Measurements from ENCODE around the gene NR2C2. TPM values are rescaled to one million over a fixed set of nuclear protein-coding genes. Genes with fewer than 3 reads are reported as not detected.

Gene NR2C2
- total and polyA plus RNA-seq, 9 donors = 11.4 to 56.7 (median 42.4) TPM

DNA sequence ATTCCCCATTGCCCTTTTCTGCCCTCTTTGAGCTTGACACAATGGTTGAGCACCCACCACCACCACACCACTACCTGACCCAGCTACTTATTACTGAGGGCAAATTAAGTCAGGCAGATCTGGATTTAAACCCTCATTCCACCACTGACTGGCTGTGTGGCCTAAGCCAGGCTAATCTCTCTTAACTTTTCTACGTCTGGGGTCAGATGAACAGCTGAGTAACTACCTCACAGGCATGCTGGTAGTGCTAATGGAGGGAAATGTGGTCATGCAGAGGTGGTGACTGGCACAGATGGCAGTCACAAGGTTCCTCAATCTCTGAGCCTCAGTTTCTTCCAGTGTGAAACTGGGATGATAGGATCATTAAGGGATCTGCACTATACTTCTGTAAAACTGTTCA, 122.1 kb downstream of the NR2C2 start:
- no peaks in the 10 kb centered on the region for H3K27me3 ChIP-seq
- 83 to 86% (median 83%) methylated on average over 1 of the region's 1 CpG for WGBS, 3 donors
- DNase-seq = no peak
- no peak overlapping the region for H3K27ac ChIP-seq
- no peaks in the 10 kb centered on the region for H3K36me3 ChIP-seq
- H3K4me3 ChIP-seq = no peak overlapping the region
- intact Hi-C loops (cut with DNase I) = no loop called here
- TF ChIP-seq POLR2A (IDR thresholded peaks at IDR 0.05) = no peak
- TF ChIP-seq, protein P1, sequence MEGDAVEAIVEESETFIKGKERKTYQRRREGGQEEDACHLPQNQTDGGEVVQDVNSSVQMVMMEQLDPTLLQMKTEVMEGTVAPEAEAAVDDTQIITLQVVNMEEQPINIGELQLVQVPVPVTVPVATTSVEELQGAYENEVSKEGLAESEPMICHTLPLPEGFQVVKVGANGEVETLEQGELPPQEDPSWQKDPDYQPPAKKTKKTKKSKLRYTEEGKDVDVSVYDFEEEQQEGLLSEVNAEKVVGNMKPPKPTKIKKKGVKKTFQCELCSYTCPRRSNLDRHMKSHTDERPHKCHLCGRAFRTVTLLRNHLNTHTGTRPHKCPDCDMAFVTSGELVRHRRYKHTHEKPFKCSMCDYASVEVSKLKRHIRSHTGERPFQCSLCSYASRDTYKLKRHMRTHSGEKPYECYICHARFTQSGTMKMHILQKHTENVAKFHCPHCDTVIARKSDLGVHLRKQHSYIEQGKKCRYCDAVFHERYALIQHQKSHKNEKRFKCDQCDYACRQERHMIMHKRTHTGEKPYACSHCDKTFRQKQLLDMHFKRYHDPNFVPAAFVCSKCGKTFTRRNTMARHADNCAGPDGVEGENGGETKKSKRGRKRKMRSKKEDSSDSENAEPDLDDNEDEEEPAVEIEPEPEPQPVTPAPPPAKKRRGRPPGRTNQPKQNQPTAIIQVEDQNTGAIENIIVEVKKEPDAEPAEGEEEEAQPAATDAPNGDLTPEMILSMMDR (IDR thresholded peaks at IDR 0.05) = no peak
- TF ChIP-seq EP300 (IDR thresholded peaks at IDR 0.05) = no peak
- H3K4me1 ChIP-seq (ENCODE audit: insufficient read depth) = peaks cover 2% of the 10 kb centered on the region
- H3K9me3 ChIP-seq = no peaks in the 10 kb centered on the region

- DNase-seq = no peak
- Histone ChIP-seq H3K27me3 (no peaks in the 10 kb centered on the region), H3K4me1 (ENCODE audit: insufficient read depth) (no peaks in the 10 kb centered on the region), H3K36me3 (no peaks in the 10 kb centered on the region), H3K27ac (no peak overlapping the region), H3K9me3 (no peaks in the 10 kb centered on the region), H3K4me3 (no peak overlapping the region)
- 85 to 92% (median 89%) methylated on average over 2 of the region's 2 CpGs for WGBS, 3 donors
- TF ChIP-seq EP300 (IDR thresholded peaks at IDR 0.05) (no peak), POLR2A (IDR thresholded peaks at IDR 0.05) (no peak)
- TF ChIP-seq, protein P1 (IDR thresholded peaks at IDR 0.05) = no peak
- intact Hi-C loops (cut with DNase I) = no loop called here
Measured at GRCh38 chr3:15071699-15072098, 124.3 kb downstream of the NR2C2 start.

DNA sequence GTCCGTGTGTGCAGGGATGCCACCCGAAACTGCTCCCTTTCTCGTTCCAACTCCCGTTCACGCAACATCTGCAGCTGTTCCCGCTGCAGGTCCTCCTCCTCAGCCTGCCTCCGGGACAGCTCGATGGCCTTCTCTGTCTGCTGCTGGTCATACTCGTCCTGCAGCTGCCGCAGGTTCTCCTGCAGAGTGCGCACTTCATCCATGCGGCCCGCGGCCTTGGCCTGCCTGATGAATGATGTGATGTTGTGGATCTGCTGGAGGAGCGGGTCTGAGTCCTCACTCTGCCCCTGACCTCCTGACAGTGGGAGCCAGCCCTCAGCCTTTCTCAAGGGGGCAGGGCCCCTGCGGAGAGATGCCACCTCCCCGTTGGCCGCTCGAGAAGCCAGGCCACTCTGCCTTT, 127.1 kb downstream of the NR2C2 start:
- H3K27me3 ChIP-seq = no peaks in the 10 kb centered on the region
- no peak overlapping the region for H3K27ac ChIP-seq
- TF ChIP-seq, protein P1 (IDR thresholded peaks at IDR 0.05) = no peak
- no peak for TF ChIP-seq EP300 (IDR thresholded peaks at IDR 0.05)
- TF ChIP-seq POLR2A (IDR thresholded peaks at IDR 0.05) = no peak
- intact Hi-C loops (cut with DNase I) = no loop called here
- WGBS, 3 donors = 84 to 93% (median 86%) methylated on average over 19 of the region's 19 CpGs
- H3K4me3 ChIP-seq = no peak overlapping the region
- H3K9me3 ChIP-seq = no peaks in the 10 kb centered on the region
- no peak for DNase-seq
- no peaks in the 10 kb centered on the region for H3K36me3 ChIP-seq
- no peaks in the 10 kb centered on the region for H3K4me1 ChIP-seq (ENCODE audit: insufficient read depth)

DNA sequence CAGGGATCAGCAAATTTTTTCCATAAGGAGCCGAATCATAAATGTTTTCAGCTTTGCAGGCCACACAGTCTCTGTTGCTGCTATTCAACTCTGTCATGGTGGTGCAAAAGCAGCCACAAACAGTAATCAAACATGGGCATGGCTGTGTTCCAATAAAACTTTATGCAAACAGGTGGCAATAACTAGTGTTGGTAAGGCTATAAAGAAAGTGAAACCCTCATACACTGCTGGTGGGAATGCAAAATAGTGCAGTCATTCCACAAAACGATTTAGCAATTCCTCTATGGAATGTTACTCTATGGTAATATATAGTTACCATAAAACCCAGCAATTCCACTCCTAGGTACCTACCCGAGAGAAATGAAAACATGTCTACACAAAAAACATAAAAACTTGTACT, 131.7 kb downstream of the NR2C2 start:
- H3K4me3 ChIP-seq = no peak overlapping the region
- no peaks in the 10 kb centered on the region for H3K4me1 ChIP-seq (ENCODE audit: insufficient read depth)
- H3K27me3 ChIP-seq = no peaks in the 10 kb centered on the region
- no peak for DNase-seq
- H3K36me3 ChIP-seq = no peaks in the 10 kb centered on the region
- no peak overlapping the region for H3K27ac ChIP-seq
- no peaks in the 10 kb centered on the region for H3K9me3 ChIP-seq
- 67 to 85% (median 85%) methylated on average over 3 of the region's 3 CpGs for WGBS, 3 donors
- TF ChIP-seq EP300 (IDR thresholded peaks at IDR 0.05) = no peak
- no peak for TF ChIP-seq POLR2A (IDR thresholded peaks at IDR 0.05)
- TF ChIP-seq, protein P1 (IDR thresholded peaks at IDR 0.05) = no peak
- intact Hi-C loops (cut with DNase I) = no loop called here

Data from ovary (tissue), 9 donors.